Chondrocyte (in vitro differentiated cells): ENCODE measurements around the gene OSTF1. TPM values are rescaled to one million over a fixed set of nuclear protein-coding genes. Genes with fewer than 3 reads are reported as not detected.

Experiments used
- DNase-seq: peaks from one replicate; pipeline ENCODE4 v3.0.0; 2021; ENCODE audit warnings: mixed read lengths, low spot score
- H3K27ac Mint-ChIP-seq: one replicate; pipeline ENCODE4 v1.8.0; 2021; ENCODE audit warnings: mild to moderate bottlenecking, moderate library complexity, mixed read lengths; ENCODE audit not compliant: unreplicated experiment
- H3K27me3 Mint-ChIP-seq: 2 replicates; pipeline ENCODE4 v1.8.0; 2021; ENCODE audit warnings: low read depth, mixed read lengths
- H3K36me3 Mint-ChIP-seq: 2 replicates; pipeline ENCODE4 v1.8.0; 2021; ENCODE audit warnings: low read depth, mixed read lengths
- H3K4me1 Mint-ChIP-seq: 2 replicates; pipeline ENCODE4 v1.8.0; 2021; ENCODE audit warnings: low read depth, mild to moderate bottlenecking, mixed read lengths
- H3K4me3 Mint-ChIP-seq: one replicate; pipeline ENCODE4 v1.8.0; 2021; ENCODE audit warnings: mild to moderate bottlenecking, moderate library complexity, mixed read lengths; ENCODE audit not compliant: unreplicated experiment
- H3K9me3 Mint-ChIP-seq: 2 replicates; pipeline ENCODE4 v1.8.0; 2021; ENCODE audit warnings: low read depth, mixed read lengths
- CTCF ChIP-seq: fragments of 200-600 bp; sonication (generic); IDR thresholded peaks from 2 replicates; pipeline ENCODE4 v1.5.0; 2021; ENCODE audit warnings: antibody characterized with exemption, mild to moderate bottlenecking, moderate library complexity
- total RNA-seq: library from RNA; stranded (reverse); gene quantifications from 3 replicates; pipeline ENCODE4 v1.2.1, GENCODE V29; 2021

Gene OSTF1
- total RNA-seq, 1 donor from 2014 or later = 30.8 TPM

- Mint-ChIP-seq H3K4me1 (peaks cover 12% of the 10 kb centered on the region), H3K4me3 (no peak overlapping the region), H3K27me3 (no peaks in the 10 kb centered on the region), H3K9me3 (peaks cover 9% of the 10 kb centered on the region), H3K27ac (no peak overlapping the region), H3K36me3 (peaks cover 5% of the 10 kb centered on the region)
- TF ChIP-seq CTCF = no peak
- DNase-seq = no peak
Measured at GRCh38 chr9:75063556-75064305, 24.6 kb upstream of the OSTF1 start.

- DNase-seq = no peak
- Mint-ChIP-seq H3K9me3 (peaks cover 3% of the 10 kb centered on the region), H3K4me3 (no peak overlapping the region), H3K27ac (no peak overlapping the region), H3K4me1 (peaks cover 12% of the 10 kb centered on the region), H3K27me3 (no peaks in the 10 kb centered on the region), H3K36me3 (peaks cover 6% of the 10 kb centered on the region)
- TF ChIP-seq CTCF = no peak
Measured at GRCh38 chr9:75064307-75065025, 23.8 kb upstream of the OSTF1 start.

GRCh38 chr9:75065510-75065909, 22.8 kb upstream of the OSTF1 start:
- no peak for TF ChIP-seq CTCF
- H3K36me3 Mint-ChIP-seq = peaks cover 4% of the 10 kb centered on the region
- H3K9me3 Mint-ChIP-seq = no peaks in the 10 kb centered on the region
- H3K27ac Mint-ChIP-seq = no peak overlapping the region
- H3K4me1 Mint-ChIP-seq = peaks cover 12% of the 10 kb centered on the region
- H3K4me3 Mint-ChIP-seq = no peak overlapping the region
- H3K27me3 Mint-ChIP-seq = no peaks in the 10 kb centered on the region
- DNase-seq = no peak

GRCh38 chr9:75067894-75068293, 20.4 kb upstream of the OSTF1 start:
- DNase-seq = no peak
- Mint-ChIP-seq H3K4me3 (no peak overlapping the region), H3K4me1 (peaks cover 12% of the 10 kb centered on the region), H3K27me3 (no peaks in the 10 kb centered on the region), H3K36me3 (peaks cover 6% of the 10 kb centered on the region), H3K9me3 (no peaks in the 10 kb centered on the region), H3K27ac (no peak overlapping the region)
- TF ChIP-seq CTCF = no peak

- Mint-ChIP-seq H3K27me3 (no peaks in the 10 kb centered on the region), H3K4me1 (peaks cover 9% of the 10 kb centered on the region), H3K9me3 (no peaks in the 10 kb centered on the region), H3K36me3 (peaks cover 6% of the 10 kb centered on the region), H3K4me3 (no peak overlapping the region), H3K27ac (no peak overlapping the region)
- no peak for DNase-seq
- no peak for TF ChIP-seq CTCF
Measured at GRCh38 chr9:75069171-75069570, 19.1 kb upstream of the OSTF1 start.
